Endodermal cell (in vitro differentiated cells): Measurements from ENCODE around the gene STAT3. TPM values are rescaled to one million over a fixed set of nuclear protein-coding genes. Genes with fewer than 3 reads are reported as not detected.

Source experiments
- DNase-seq: peaks from one replicate; pipeline ENCODE4 v3.0.0-alpha.2; 2017
- H3K27ac ChIP-seq: 2 replicates; pipeline ENCODE4 v1.5.1; 2013; ENCODE audit warnings: mild to moderate bottlenecking, low read depth, low read length, moderate library complexity
- H3K27me3 ChIP-seq: 2 replicates; pipeline ENCODE4 v1.6.1; 2013; ENCODE audit warnings: mild to moderate bottlenecking, low read length, moderate library complexity; ENCODE audit not compliant: insufficient read depth, control insufficient read depth, poor library complexity, severe bottlenecking
- H3K36me3 ChIP-seq: 2 replicates; pipeline ENCODE4 v1.7.0; 2013; ENCODE audit warnings: mild to moderate bottlenecking, low read length, moderate library complexity; ENCODE audit not compliant: control insufficient read depth, insufficient read depth
- H3K4me1 ChIP-seq: one replicate; pipeline ENCODE4 v1.7.0; 2013; ENCODE audit warnings: low read length; ENCODE audit not compliant: control insufficient read depth, insufficient read depth
- H3K4me3 ChIP-seq: 2 replicates; pipeline ENCODE4 v1.5.1; 2013; ENCODE audit warnings: mild to moderate bottlenecking, low read length, moderate library complexity
- H3K9ac ChIP-seq: 2 replicates; pipeline ENCODE4 v1.6.1; 2013; ENCODE audit warnings: mild to moderate bottlenecking, low read length, moderate library complexity; ENCODE audit not compliant: poor library complexity, severe bottlenecking; ENCODE audit errors: extremely low read depth
- H3K9me3 ChIP-seq: 2 replicates; pipeline ENCODE4 v1.6.1; 2013; ENCODE audit warnings: mild to moderate bottlenecking, low read length, moderate library complexity; ENCODE audit not compliant: control insufficient read depth
- H3K27ac Mint-ChIP-seq: 2 replicates; pipeline ENCODE4 v1.8.0; 2020; ENCODE audit warnings: mixed read lengths
- H3K27me3 Mint-ChIP-seq: 2 replicates; pipeline ENCODE4 v1.8.0; 2021; ENCODE audit warnings: mild to moderate bottlenecking, mixed read lengths; ENCODE audit not compliant: insufficient read depth
- H3K36me3 Mint-ChIP-seq: 2 replicates; pipeline ENCODE4 v1.8.0; 2020; ENCODE audit warnings: low read depth, mixed read lengths
- H3K4me1 Mint-ChIP-seq: 2 replicates; pipeline ENCODE4 v1.8.0; 2020; ENCODE audit warnings: mixed read lengths
- H3K4me3 Mint-ChIP-seq: 2 replicates; pipeline ENCODE4 v1.8.0; 2020; ENCODE audit warnings: mild to moderate bottlenecking, moderate library complexity, mixed read lengths
- H3K9me3 Mint-ChIP-seq: 2 replicates; pipeline ENCODE4 v1.8.0; 2020; ENCODE audit warnings: mild to moderate bottlenecking, mixed read lengths
- CTCF ChIP-seq: fragments of 200-600 bp; sonication (generic); conservative IDR thresholded peaks from 2 replicates; pipeline ENCODE4 v1.5.0; 2021; ENCODE audit warnings: antibody characterized with exemption, mild to moderate bottlenecking
- WGBS, 2 experiments: methylation state at CpG; one replicate each; pipeline versions ENCODE4 v1.1.5 to v1.1.7; 2013; ENCODE audit warnings: missing lambda C conversion rate in 2 of 2, mixed read lengths in 1 of 2; ENCODE audit not compliant: insufficient coverage in 1 of 2, insufficient read length in 1 of 2; 5-methylcytosine and 5-hydroxymethylcytosine counted together
- total RNA-seq, 2 donors: library from RNA; stranded (reverse); fragmentation: NEBNext Ultra II Directional in 1 of 2; extraction: Animal tissue kit (Norgen Biotek cat#: 25700) in 1 of 2; gene quantifications; 2 replicates in 1 of 2; 3 replicates in 1 of 2; pipeline ENCODE4 v1.2.1, GENCODE V29; 2021

The STAT3 gene
- total RNA-seq, 2 donors from 2014 or later, result 27.5 to 32.4 TPM

GRCh38 chr17:42423766-42424165, 35.5 kb upstream of the STAT3 start:
- Histone ChIP-seq H3K27me3 (peaks cover 72% of the 10 kb centered on the region), H3K4me3 (no peak overlapping the region), H3K4me1 (no peaks in the 10 kb centered on the region), H3K36me3 (no peaks in the 10 kb centered on the region), H3K27ac (no peak overlapping the region), H3K9me3 (no peaks in the 10 kb centered on the region), H3K9ac (no peak overlapping the region)
- Mint-ChIP-seq H3K36me3 (no peaks in the 10 kb centered on the region), H3K27ac (no peak overlapping the region), H3K4me1 (peaks cover 10% of the 10 kb centered on the region), H3K9me3 (no peaks in the 10 kb centered on the region), H3K27me3 (peaks cover 69% of the 10 kb centered on the region), H3K4me3 (peak overlapping the region; percentile 61)
- no peak for DNase-seq
- no peak for TF ChIP-seq CTCF
- WGBS, 2 experiments, result 71 to 74% methylated on average over 6 to 11 of the region's 11 CpGs

GRCh38 chr17:42422958-42423712, 34.9 kb upstream of the STAT3 start, which contains the start of gene CAVIN1:
Gene CAVIN1 (minus strand): TSS chr17:42423256. CDS start chr17:42423097, 159 bp downstream.
- Histone ChIP-seq H3K4me1 (no peaks in the 10 kb centered on the region), H3K9ac (no peak within 1 kb of the TSS), H3K27ac (no peak within 1 kb of the TSS), H3K9me3 (no peaks in the 10 kb centered on the region), H3K27me3 (peaks cover 72% of the 10 kb centered on the region), H3K36me3 (no peaks in the 10 kb centered on the region), H3K4me3 (peak within 1 kb of the TSS; percentile 75)
- DNase-seq, result peak; percentile 98
- Mint-ChIP-seq H3K4me3 (peak within 1 kb of the TSS; percentile 61), H3K4me1 (peaks cover 10% of the 10 kb centered on the region), H3K36me3 (no peaks in the 10 kb centered on the region), H3K27ac (no peak within 1 kb of the TSS), H3K9me3 (no peaks in the 10 kb centered on the region), H3K27me3 (peaks cover 69% of the 10 kb centered on the region)
- WGBS, 2 experiments, result 1 to 2% methylated on average over 30 to 57 of the region's 58 CpGs
- TF ChIP-seq CTCF, result no peak

- Mint-ChIP-seq H3K36me3 (no peaks in the 10 kb centered on the region), H3K9me3 (no peaks in the 10 kb centered on the region), H3K4me3 (peak overlapping the region; percentile 61), H3K27me3 (peaks cover 69% of the 10 kb centered on the region), H3K27ac (no peak overlapping the region), H3K4me1 (peaks cover 10% of the 10 kb centered on the region)
- no peak for TF ChIP-seq CTCF
- no peaks in the 10 kb centered on the region for H3K36me3 ChIP-seq
- no peak overlapping the region for H3K9ac ChIP-seq
- WGBS, 2 experiments, result 0 to 1% methylated on average over 31 to 44 of the region's 44 CpGs
- peak; percentile 89 for DNase-seq
- no peaks in the 10 kb centered on the region for H3K9me3 ChIP-seq
- H3K4me1 ChIP-seq, result no peaks in the 10 kb centered on the region
- peak overlapping the region; percentile 75 for H3K4me3 ChIP-seq
- peaks cover 72% of the 10 kb centered on the region for H3K27me3 ChIP-seq
- H3K27ac ChIP-seq, result no peak overlapping the region
Observed at GRCh38 chr17:42422412-42422957, 34.2 kb upstream of the STAT3 start.
